SK-N-SH (cell line): ENCODE results near the gene ST7. TPM values are rescaled to one million over a fixed set of nuclear protein-coding genes. Genes with fewer than 3 reads are reported as not detected.
A peak's percentile ranks its signal among the peaks of the same experiment; 100 is the strongest.

Source experiments
- CTCF ChIA-PET: fragments of 300-600, 350-600 bp; formaldehyde crosslinking; extraction: SDS; loops from one replicate; lab custom pipeline; 2021; lab: Yijun Ruan, JAX
- POLR2A ChIA-PET: fragments of 350-600 bp; sonication (Branson Sonifier 250); formaldehyde crosslinking; extraction: SDS; loops from one replicate; lab custom pipeline; 2020; ENCODE audit warnings: antibody characterized with exemption, inconsistent platforms; lab: Yijun Ruan, JAX
- DNase-seq: peaks from one replicate; pipeline ENCODE4 v3.0.0; 2012
- H2AFZ ChIP-seq: fragments of 200-600 bp; sonication (generic); 2 replicates; pipeline ENCODE4 v1.8.1; 2016; ENCODE audit warnings: antibody characterized with exemption, mild to moderate bottlenecking, low read depth
- H3F3A ChIP-seq: fragments of 200-600 bp; sonication (generic); replicated peaks from 2 replicates; pipeline ENCODE3; 2016; ENCODE audit warnings: antibody characterized with exemption, mild to moderate bottlenecking; ENCODE audit not compliant: insufficient read depth
- H3K27ac ChIP-seq, 2 experiments: fragments of 200-500 bp in 1 of 2; fragments of 200-600 bp in 1 of 2; sonication (Bioruptor generic) in 1 of 2; sonication (generic), shearing (Covaris generic) in 1 of 2; 2 replicates each; pipeline versions ENCODE4 v1.5.1 to v1.6.1; 2014 to 2016; ENCODE audit warnings: low read depth in 2 of 2, inconsistent platforms in 1 of 2, low read length in 1 of 2, mild to moderate bottlenecking in 1 of 2, mixed read lengths in 1 of 2
- H3K27me3 ChIP-seq: fragments of 200-600 bp; sonication (generic), shearing (Covaris generic); 2 replicates; pipeline ENCODE4 v1.6.1; 2016; ENCODE audit warnings: mixed run types; ENCODE audit not compliant: insufficient read depth
- H3K36me3 ChIP-seq, 2 experiments: fragments of 200-500 bp in 1 of 2; fragments of 200-600 bp in 1 of 2; sonication (Bioruptor generic) in 1 of 2; sonication (generic) in 1 of 2; replicated peaks in 1 of 2; 2 replicates each; pipeline versions ENCODE3 to v1.5.1; 2014 to 2016; ENCODE audit warnings: low read length in 1 of 2, mild to moderate bottlenecking in 1 of 2; ENCODE audit not compliant: insufficient read depth in 2 of 2, control insufficient read depth in 1 of 2
- H3K4me1 ChIP-seq, 2 experiments: fragments of 200-500 bp in 1 of 2; fragments of 200-600 bp in 1 of 2; sonication (Bioruptor generic) in 1 of 2; sonication (generic), shearing (Covaris generic) in 1 of 2; 2 replicates each; pipeline versions ENCODE4 v1.5.1 to v1.6.1; 2014 to 2016; ENCODE audit warnings: low read depth in 1 of 2, low read length in 1 of 2, mixed run types in 1 of 2; ENCODE audit not compliant: insufficient read depth in 2 of 2, control insufficient read depth in 1 of 2
- H3K4me2 ChIP-seq: fragments of 200-600 bp; sonication (generic), shearing (Covaris generic); 2 replicates; pipeline ENCODE4 v1.6.1; 2017; ENCODE audit warnings: mixed run types
- H3K4me3 ChIP-seq, 2 experiments: fragments of 200-500 bp in 1 of 2; fragments of 200-600 bp in 1 of 2; sonication (Bioruptor generic) in 1 of 2; sonication (generic), shearing (Covaris generic) in 1 of 2; 2 replicates each; pipeline versions ENCODE4 v1.5.1 to v1.8.1; 2014 to 2016; ENCODE audit warnings: low read depth in 2 of 2, inconsistent platforms in 1 of 2, low read length in 1 of 2, mild to moderate bottlenecking in 1 of 2, mixed read lengths in 1 of 2, moderate library complexity in 1 of 2
- H3K79me2 ChIP-seq: fragments of 200-600 bp; sonication (generic); 2 replicates; pipeline ENCODE4 v1.8.1; 2017; ENCODE audit warnings: mild to moderate bottlenecking; ENCODE audit not compliant: insufficient read depth
- H3K9ac ChIP-seq: fragments of 200-600 bp; sonication (generic); 2 replicates; pipeline ENCODE4 v1.6.1; 2017; ENCODE audit warnings: mixed run types
- H3K9me2 ChIP-seq: fragments of 200-600 bp; sonication (generic); 2 replicates; pipeline ENCODE4 v1.6.1; 2017; ENCODE audit warnings: mixed run types
- H3K9me3 ChIP-seq: fragments of 200-600 bp; sonication (generic); 2 replicates; pipeline ENCODE4 v1.6.1; 2017; ENCODE audit warnings: mixed run types, mild to moderate bottlenecking, moderate library complexity
- H4K20me1 ChIP-seq: fragments of 200-600 bp; sonication (generic); 2 replicates; pipeline ENCODE4 v1.6.1; 2017; ENCODE audit warnings: mild to moderate bottlenecking, mixed run types; ENCODE audit not compliant: insufficient read depth
- CHD2 ChIP-seq: fragments of 150-350 bp; IDR thresholded peaks from 2 replicates; pipeline ENCODE4 v1.6.1; 2018; ENCODE audit warnings: low read length; ENCODE audit not compliant: partially characterized antibody
- ELF1 ChIP-seq: IDR thresholded peaks from 2 replicates; pipeline ENCODE4 v1.4.0; 2012
- EZH2phosphoT487 ChIP-seq: fragments of 200-600 bp; sonication (generic); IDR thresholded peaks from 2 replicates; pipeline ENCODE4 v1.6.1; 2017; ENCODE audit warnings: low read depth, mixed run types, mild to moderate bottlenecking, antibody characterized with exemption, moderate library complexity, borderline replicate concordance
- FOSL2 ChIP-seq: IDR thresholded peaks from 2 replicates; pipeline ENCODE4 v1.4.0; 2012; ENCODE audit warnings: low read depth, mild to moderate bottlenecking, moderate library complexity, borderline replicate concordance
- FOXJ3 ChIP-seq: sonication (generic); formaldehyde crosslinking; IDR thresholded peaks from 2 replicates; pipeline ENCODE4 v1.5.1; 2020; ENCODE audit warnings: mild to moderate bottlenecking, missing genetic modification reagents
- FOXM1 ChIP-seq: IDR thresholded peaks from 2 replicates; pipeline ENCODE4 v1.4.0; 2012; ENCODE audit warnings: low read depth, mild to moderate bottlenecking
- GABPA ChIP-seq: IDR thresholded peaks from 2 replicates; pipeline ENCODE4 v1.4.0; 2012; ENCODE audit warnings: low read depth, mild to moderate bottlenecking
- MAX ChIP-seq: IDR thresholded peaks from 2 replicates; pipeline ENCODE4 v1.4.0; 2012; ENCODE audit warnings: low read depth
- MEF2A ChIP-seq: IDR thresholded peaks from 2 replicates; pipeline ENCODE4 v1.4.0; 2012; ENCODE audit warnings: low read depth, borderline replicate concordance
- NFIC ChIP-seq: IDR thresholded peaks from 2 replicates; pipeline ENCODE4 v1.4.0; 2012; ENCODE audit warnings: borderline replicate concordance
- NRF1 ChIP-seq: IDR thresholded peaks from 2 replicates; pipeline ENCODE4 v1.6.1; 2012; ENCODE audit warnings: low read depth, mild to moderate bottlenecking, low read length
- POLR2AphosphoS5 ChIP-seq: IDR thresholded peaks from 2 replicates; pipeline ENCODE4 v1.6.1; 2012; ENCODE audit warnings: low read depth, low read length
- RAD21 ChIP-seq: IDR thresholded peaks from 2 replicates; pipeline ENCODE4 v1.6.1; 2012; ENCODE audit warnings: mild to moderate bottlenecking, low read length
- RCOR1 ChIP-seq: fragments of 150-350 bp; IDR thresholded peaks from 2 replicates; pipeline ENCODE4 v1.6.1; 2017; ENCODE audit warnings: antibody characterized with exemption, low read length
- RXRA ChIP-seq: IDR thresholded peaks from 2 replicates; pipeline ENCODE4 v1.4.0; 2012; ENCODE audit warnings: low read depth, mild to moderate bottlenecking, borderline replicate concordance
- SIN3A ChIP-seq: IDR thresholded peaks from 2 replicates; pipeline ENCODE4 v1.6.1; 2012; ENCODE audit warnings: low read depth, mild to moderate bottlenecking, low read length, moderate library complexity, borderline replicate concordance
- TAF1 ChIP-seq: IDR thresholded peaks from 2 replicates; pipeline ENCODE4 v1.6.1; 2012; ENCODE audit warnings: low read depth, mild to moderate bottlenecking, low read length, moderate library complexity, borderline replicate concordance
- TCF12 ChIP-seq: IDR thresholded peaks from 2 replicates; pipeline ENCODE4 v1.4.0; 2012
- USF1 ChIP-seq: IDR thresholded peaks from 2 replicates; pipeline ENCODE4 v1.4.0; 2012; ENCODE audit warnings: low read depth, borderline replicate concordance
- ZBTB33 ChIP-seq: IDR thresholded peaks from 2 replicates; pipeline ENCODE4 v1.4.0; 2012; ENCODE audit warnings: low read depth, borderline replicate concordance
- whole genome bisulfite sequencing: methylation state at CpG from one replicate; pipeline ENCODE4 v1.1.6; 2017; ENCODE audit warnings: low lambda C conversion rate; 5-methylcytosine and 5-hydroxymethylcytosine counted together
- polyA plus RNA-seq, 3 experiments: library from polyadenylated mRNA; depleted of rRNA; stranded (reverse); fragments of >200 nt; gene quantifications; 2 replicates each; pipeline ENCODE4 v1.2.3, GENCODE V29; 2012

ST7 gene
- polyA plus RNA-seq, 1 of the 3 experiments (the other 2 are of a cell fraction) = 23.5 TPM

- no peak for TF ChIP-seq TAF1
- TF ChIP-seq EZH2phosphoT487 = no peak
- no peak for TF ChIP-seq POLR2AphosphoS5
- TF ChIP-seq RCOR1 = no peak
- TF ChIP-seq NFIC = no peak
- no peak for TF ChIP-seq RXRA
- no peak for TF ChIP-seq SIN3A
- TF ChIP-seq MAX = no peak
- no peak for TF ChIP-seq CHD2
Observed at GRCh38 chr7:117129521-117129955, 176.2 kb downstream of the ST7 start (continued).

GRCh38 chr7:117130262-117130661 is 177.0 kb downstream of the ST7 start:
- Histone ChIP-seq H3K4me1 (peaks cover 10 to 37% of the 10 kb centered on the region in 2 experiments; a peak in 3 of 4 replicates), H3K9ac (no peak overlapping the region), H3K4me3 (no peak overlapping the region), H3K79me2 (peaks cover 4% of the 10 kb centered on the region), H3F3A (peaks cover 32% of the 10 kb centered on the region), H3K27ac (peak overlapping the region in 1 of 2 experiments; percentile 100; a peak in 3 of 4 replicates), H3K27me3 (no peaks in the 10 kb centered on the region), H3K4me2 (no peak overlapping the region), H3K9me3 (no peaks in the 10 kb centered on the region), H3K36me3 (peaks cover 0 to 30% of the 10 kb centered on the region in 2 experiments), H2AFZ (no peak overlapping the region), H4K20me1 (no peaks in the 10 kb centered on the region), H3K9me2 (no peaks in the 10 kb centered on the region)
- CTCF ChIA-PET = interaction anchor here (0.7 to 2.6 kb wide), 10 partner anchors 8 to 200 kb away, joined by 3 to 17 read pairs (median 4); no protein-coding TSS in a partner anchor
- 93% methylated on average over 5 of the region's 5 CpGs for WGBS
- no peak for DNase-seq
- POLR2A ChIA-PET = no interaction called here
- TF ChIP-seq FOXJ3 (CRISPR knock-in tag) (no peak), ELF1 (no peak), FOXM1 (no peak), ZBTB33 (no peak), POLR2AphosphoS5 (no peak), FOSL2 (no peak), NRF1 (no peak), TAF1 (no peak), MEF2A (no peak), GABPA (no peak), RCOR1 (no peak), EZH2phosphoT487 (no peak), USF1 (no peak), TCF12 (no peak), RAD21 (no peak)
